HepG2 (cell line): ENCODE measurements around the gene RASAL1. TPM values are rescaled to one million over a fixed set of nuclear protein-coding genes. Genes with fewer than 3 reads are reported as not detected.

Experiments
- ATAC-seq: fragments of 200-7000 bp; cut with Tn5 transposase; 3 replicates; pipeline ENCODE4 v1.9.1; 2020; ENCODE audit warnings: mild to moderate bottlenecking, moderate library complexity
- BruUV-seq: library from RNA; stranded (reverse); fragments of 400-500 nt; replicated peaks from 2 replicates; lab custom pipeline; 2021; lab: Mats Ljungman, UMichigan
- CTCF ChIA-PET: fragments of 300-600 bp; formaldehyde crosslinking; extraction: SDS; loops from one replicate; lab custom pipeline; 2021; ENCODE audit warnings: low total read pairs, inconsistent platforms, low intra/inter-chr PET ratio; lab: Yijun Ruan, JAX
- POLR2A ChIA-PET: fragments of 350-600 bp; sonication (Branson Sonifier 250); formaldehyde crosslinking; loops from one replicate; lab custom pipeline; 2020; ENCODE audit warnings: antibody characterized with exemption, inconsistent platforms; lab: Yijun Ruan, JAX
- DNase-seq: peaks from one replicate; pipeline ENCODE4 v3.0.0-alpha.2; 2015; ENCODE audit warnings: low spot score
- FAIRE-seq: peaks from 3 replicates; lab custom pipeline; 2011; peaks lifted over from hg19 to GRCh38; lab: Jason Lieb, UNC
- H2AFZ ChIP-seq: one replicate; pipeline ENCODE4 v1.6.1; 2011; ENCODE audit warnings: low read length, inconsistent platforms
- H3K27ac ChIP-seq: fragments of 300-600 bp; 3 replicates; pipeline ENCODE4 v1.8.0; 2011; ENCODE audit warnings: mixed run types, mild to moderate bottlenecking, mixed read lengths, low read length, inconsistent platforms; ENCODE audit not compliant: insufficient read depth; ENCODE audit errors: extremely low read length
- H3K27me3 ChIP-seq, 2 experiments: fragments of 200-600 bp in 1 of 2; 2 replicates in 1 of 2; 3 replicates in 1 of 2; pipeline versions ENCODE4 v1.6.0 to v1.8.0; 2011; ENCODE audit warnings: low read length in 2 of 2, mild to moderate bottlenecking in 2 of 2, moderate library complexity in 2 of 2, inconsistent platforms in 1 of 2; ENCODE audit not compliant: insufficient read depth in 2 of 2, control insufficient read depth in 1 of 2
- H3K36me3 ChIP-seq, 2 experiments: fragments of 200-600 bp in 1 of 2; replicated peaks in 1 of 2; 2 replicates in 1 of 2; 3 replicates in 1 of 2; pipeline versions ENCODE4 v1.5.1 to v1.8.0; 2011; ENCODE audit warnings: low read length in 2 of 2, inconsistent platforms in 1 of 2; ENCODE audit not compliant: insufficient read depth in 2 of 2, control insufficient read depth in 1 of 2
- H3K4me1 ChIP-seq: 2 replicates; pipeline ENCODE4 v1.5.1; 2012; ENCODE audit warnings: low read length, inconsistent platforms; ENCODE audit not compliant: insufficient read depth
- H3K4me2 ChIP-seq: 2 replicates; pipeline ENCODE4 v1.6.0; 2011; ENCODE audit warnings: low read depth, low read length, inconsistent platforms
- H3K4me3 ChIP-seq, 3 experiments: fragments of 200-600 bp in 1 of 3; sonication (generic), shearing (Covaris generic) in 1 of 3; replicated peaks in 1 of 3; 2 replicates each; pipeline ENCODE4 v1.5.1; 2011 to 2016; ENCODE audit warnings: low read length in 3 of 3, inconsistent platforms in 2 of 3, low read depth in 2 of 3, mild to moderate bottlenecking in 2 of 3, control low read depth in 1 of 3, mixed read lengths in 1 of 3; ENCODE audit not compliant: insufficient read depth in 1 of 3
- H3K79me2 ChIP-seq: one replicate; pipeline ENCODE4 v1.6.1; 2011; ENCODE audit warnings: low read length, inconsistent platforms; ENCODE audit not compliant: insufficient read depth
- H3K9ac ChIP-seq: 2 replicates; pipeline ENCODE4 v1.6.0; 2011; ENCODE audit warnings: mild to moderate bottlenecking, low read depth, low read length, inconsistent platforms; ENCODE audit not compliant: insufficient read depth
- H3K9me3 ChIP-seq: 2 replicates; pipeline ENCODE4 v1.5.1; 2012; ENCODE audit warnings: mild to moderate bottlenecking, low read length
- H4K20me1 ChIP-seq: 2 replicates; pipeline ENCODE4 v1.6.0; 2011; ENCODE audit warnings: inconsistent platforms, mild to moderate bottlenecking, low read length, moderate library complexity; ENCODE audit not compliant: insufficient read depth
- IRF2 ChIP-seq: IDR thresholded peaks from 2 replicates; pipeline ENCODE4 v1.6.1; 2018; ENCODE audit warnings: missing genetic modification reagents, missing compliant biosample characterization
- KDM6A ChIP-seq: IDR thresholded peaks from 2 replicates; pipeline ENCODE4 v1.6.1; 2016; ENCODE audit warnings: low read depth
- MIER3 ChIP-seq: IDR thresholded peaks from 2 replicates; pipeline ENCODE4 v1.6.1; 2016; ENCODE audit warnings: missing compliant biosample characterization, borderline replicate concordance
- RCOR2 ChIP-seq: IDR thresholded peaks from 2 replicates; pipeline ENCODE4 v1.6.1; 2016; ENCODE audit warnings: missing biosample characterization, missing genetic modification reagents
- SP140L ChIP-seq: sonication (generic); formaldehyde crosslinking; IDR thresholded peaks from 2 replicates; pipeline ENCODE4 v1.4.0; 2020; ENCODE audit warnings: missing genetic modification reagents, borderline replicate concordance
- STAG1 ChIP-seq: sonication (generic); formaldehyde crosslinking; IDR thresholded peaks from 2 replicates; pipeline ENCODE4 v1.4.0; 2020; ENCODE audit warnings: missing genetic modification reagents
- THAP11 ChIP-seq: IDR thresholded peaks from 2 replicates; pipeline ENCODE4 v1.6.1; 2016; ENCODE audit warnings: missing biosample characterization, missing genetic modification reagents
- THYN1 ChIP-seq: sonication (generic); formaldehyde crosslinking; IDR thresholded peaks from 2 replicates; pipeline ENCODE4 v1.8.1; 2023; ENCODE audit warnings: low read depth, mild to moderate bottlenecking, moderate library complexity, missing genetic modification reagents, borderline replicate concordance
- ZNF550 ChIP-seq: sonication (generic); formaldehyde crosslinking; IDR thresholded peaks from 2 replicates; pipeline ENCODE4 v1.4.0; 2020; ENCODE audit warnings: mild to moderate bottlenecking, missing genetic modification reagents, borderline replicate concordance
- ZNF674 ChIP-seq: sonication (generic); formaldehyde crosslinking; IDR thresholded peaks from 2 replicates; pipeline ENCODE4 v1.5.0; 2020; ENCODE audit warnings: low read depth, mild to moderate bottlenecking, missing genetic modification reagents
- ZNF724P ChIP-seq: sonication (generic); formaldehyde crosslinking; IDR thresholded peaks from 2 replicates; pipeline ENCODE4 v1.8.0; 2022; ENCODE audit warnings: missing genetic modification reagents, borderline replicate concordance
- WGBS: methylation state at CpG from one replicate; pipeline ENCODE4 v1.1.6; 2017; ENCODE audit warnings: low lambda C conversion rate; 5-methylcytosine and 5-hydroxymethylcytosine counted together
- in situ Hi-C: cut with HindIII; loops from 2 replicates; pipeline ENCODE4 v1.10.0; 2017; ENCODE audit warnings: low pct_unique_long_range_greater_than_20kb; ENCODE audit not compliant: extremely low pct_ligation_motif_present
- intact Hi-C: fragments of 100-400 bp; cut with micrococcal nuclease; formaldehyde crosslinking; loops from one replicate; pipeline ENCODE4 v1.10.0; 2022; ENCODE audit not compliant: unreplicated experiment
- polyA plus RNA-seq, 8 experiments: library from polyadenylated mRNA; depleted of rRNA in 3 of 8; stranded (reverse) in 7 of 8; unstranded in 1 of 8; fragments of >200 nt; fragmentation: Illumina TruSeq in 4 of 8; extraction: Trizol in 4 of 8; gene quantifications; 2 replicates each; pipeline versions ENCODE4 v1.2.1 to v1.2.3, GENCODE V29; 2011 to 2016; ENCODE audit warnings: low read depth in 4 of 8, missing spikeins in 1 of 8, mixed read lengths in 1 of 8; ENCODE audit not compliant: insufficient read depth in 1 of 8
- total RNA-seq, 5 experiments: library from RNA; depleted of rRNA; stranded (reverse); fragments of >200 nt; fragmentation: Illumina TruSeq; extraction: Trizol; gene quantifications; 2 replicates each; pipeline ENCODE4 v1.2.3, GENCODE V29; 2016; ENCODE audit warnings: low read depth in 1 of 5
- TF ChIP-seq, protein P1 (sequence below): IDR thresholded peaks from 2 replicates; pipeline ENCODE4 v1.6.1; 2016
- TF ChIP-seq, protein P2 (sequence below): sonication (generic); formaldehyde crosslinking; IDR thresholded peaks from 2 replicates; pipeline ENCODE4 v1.4.0; 2020; ENCODE audit warnings: missing genetic modification reagents
- TF ChIP-seq, protein P3 (sequence below): IDR thresholded peaks from 2 replicates; pipeline ENCODE4 v1.6.1; 2016; ENCODE audit warnings: low read depth, borderline replicate concordance
- TF ChIP-seq, protein P4 (sequence below): sonication (generic); formaldehyde crosslinking; IDR thresholded peaks from 2 replicates; pipeline ENCODE4 v1.4.0; 2020; ENCODE audit warnings: mild to moderate bottlenecking, missing genetic modification reagents

The RASAL1 gene
- total and polyA plus RNA-seq, 2 of the 13 experiments (the other 11 are each of a cell fraction or from before 2014, with no cell fraction given), result not detected

DNA sequence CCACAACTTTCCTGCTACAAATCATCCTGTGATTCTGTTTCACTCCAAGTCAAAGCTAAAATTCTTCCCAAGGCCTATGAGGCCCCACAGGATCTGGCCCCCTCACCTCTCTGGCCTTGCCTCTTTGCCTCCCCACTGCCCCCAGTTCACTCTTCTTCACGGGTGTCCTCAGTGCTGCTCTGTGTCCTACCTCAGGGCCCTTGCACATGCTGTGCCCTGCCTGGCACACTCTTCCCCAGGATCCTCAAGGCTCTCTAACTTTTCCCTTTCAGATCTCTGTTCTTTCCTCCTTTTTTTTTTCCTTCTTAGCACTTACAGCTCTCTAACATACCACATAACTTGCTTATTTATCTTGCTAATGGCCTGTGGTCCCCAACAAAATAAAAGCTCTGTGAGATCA, 29.2 kb downstream of the RASAL1 start:
- H3K27me3 ChIP-seq, result no peaks in the 10 kb centered on the region; a peak in 1 of 5 replicates
- 0% methylated on average over 1 of the region's 1 CpG for WGBS
- CTCF ChIA-PET, result no interaction called here
- no TSS peak for BruUV-seq
- no peaks in the 10 kb centered on the region for H3K9me3 ChIP-seq
- no peak overlapping the region for H2AFZ ChIP-seq
- H3K27ac ChIP-seq, result no peak overlapping the region
- no peak overlapping the region for H3K4me3 ChIP-seq
- FAIRE-seq (no peak), ATAC-seq (no peak), DNase-seq (no peak)
- POLR2A ChIA-PET, result no interaction called here
- H3K9ac ChIP-seq, result no peak overlapping the region
- H3K4me2 ChIP-seq, result no peak overlapping the region
- no peaks in the 10 kb centered on the region for H4K20me1 ChIP-seq
- in situ Hi-C loops (no loop called here), intact Hi-C loops (no loop called here)
- no peaks in the 10 kb centered on the region for H3K4me1 ChIP-seq
- no peaks in the 10 kb centered on the region for H3K36me3 ChIP-seq
- TF ChIP-seq THYN1 (CRISPR knock-in tag) (no peak), ZNF550 (CRISPR knock-in tag) (no peak), STAG1 (no peak), SP140L (CRISPR knock-in tag) (no peak), KDM6A (no peak), MIER3 (CRISPR knock-in tag) (no peak)
- TF ChIP-seq, protein P1, sequence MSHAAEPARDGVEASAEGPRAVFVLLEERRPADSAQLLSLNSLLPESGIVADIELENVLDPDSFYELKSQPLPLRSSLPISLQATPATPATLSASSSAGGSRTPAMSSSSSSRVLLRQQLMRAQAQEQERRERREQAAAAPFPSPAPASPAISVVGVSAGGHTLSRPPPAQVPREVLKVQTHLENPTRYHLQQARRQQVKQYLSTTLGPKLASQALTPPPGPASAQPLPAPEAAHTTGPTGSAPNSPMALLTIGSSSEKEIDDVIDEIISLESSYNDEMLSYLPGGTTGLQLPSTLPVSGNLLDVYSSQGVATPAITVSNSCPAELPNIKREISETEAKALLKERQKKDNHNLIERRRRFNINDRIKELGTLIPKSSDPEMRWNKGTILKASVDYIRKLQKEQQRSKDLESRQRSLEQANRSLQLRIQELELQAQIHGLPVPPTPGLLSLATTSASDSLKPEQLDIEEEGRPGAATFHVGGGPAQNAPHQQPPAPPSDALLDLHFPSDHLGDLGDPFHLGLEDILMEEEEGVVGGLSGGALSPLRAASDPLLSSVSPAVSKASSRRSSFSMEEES (CRISPR knock-in tag), result no peak
- no peaks in the 10 kb centered on the region for H3K79me2 ChIP-seq

DNA sequence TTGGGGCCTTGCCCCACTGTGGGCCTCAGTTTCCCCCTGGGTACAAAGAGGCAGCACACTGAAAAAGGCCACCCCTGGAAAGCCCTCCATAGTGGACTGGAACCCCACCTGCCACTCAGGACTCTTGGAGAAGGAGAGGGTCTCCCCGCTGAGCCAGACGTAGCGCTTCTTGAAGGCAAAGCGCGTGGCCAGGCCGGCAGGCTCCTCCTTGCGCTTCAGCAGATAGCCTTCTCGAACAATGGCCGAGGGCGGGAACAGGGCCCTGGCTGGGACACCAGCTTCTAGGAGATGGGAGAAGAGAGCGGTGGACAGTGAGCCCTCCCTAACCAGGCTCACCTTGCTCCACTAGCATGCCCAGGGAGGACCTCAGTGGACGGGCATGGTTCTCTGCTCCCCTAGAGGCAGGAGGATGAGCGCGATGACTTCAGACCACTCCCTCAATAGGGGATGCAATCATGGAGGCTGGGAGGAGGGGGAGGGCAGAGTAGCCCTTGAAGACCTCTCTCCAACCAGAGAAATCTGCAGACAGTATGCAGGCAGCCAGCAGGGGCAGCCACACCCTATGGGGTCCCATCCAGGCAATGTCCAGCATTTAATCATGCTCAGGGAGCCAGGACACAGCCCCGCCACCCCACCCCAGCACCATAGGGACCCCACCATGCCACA, 29.8 kb downstream of the RASAL1 start:
- Histone ChIP-seq H4K20me1 (no peaks in the 10 kb centered on the region), H3K27ac (no peak overlapping the region), H3K4me3 (no peak overlapping the region), H2AFZ (no peak overlapping the region), H3K9ac (no peak overlapping the region), H3K79me2 (no peaks in the 10 kb centered on the region), H3K4me2 (no peak overlapping the region), H3K9me3 (no peaks in the 10 kb centered on the region), H3K36me3 (no peaks in the 10 kb centered on the region), H3K4me1 (no peaks in the 10 kb centered on the region), H3K27me3 (no peaks in the 10 kb centered on the region; a peak in 1 of 5 replicates)
- intact Hi-C loops, result no loop called here
- peak; percentile 19; the same call in 1 of the 3 replicates for ATAC-seq
- WGBS, result no CpG with 5 or more reads among the region's 15 CpGs
- FAIRE-seq, result no peak
- DNase-seq, result no peak
- no TSS peak for BruUV-seq
- CTCF ChIA-PET, result no interaction called here
- POLR2A ChIA-PET, result no interaction called here
- in situ Hi-C loops, result no loop called here
- TF ChIP-seq IRF2 (CRISPR knock-in tag), result no peak
- TF ChIP-seq, protein P2, sequence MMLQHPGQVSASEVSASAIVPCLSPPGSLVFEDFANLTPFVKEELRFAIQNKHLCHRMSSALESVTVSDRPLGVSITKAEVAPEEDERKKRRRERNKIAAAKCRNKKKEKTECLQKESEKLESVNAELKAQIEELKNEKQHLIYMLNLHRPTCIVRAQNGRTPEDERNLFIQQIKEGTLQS (CRISPR knock-in tag), result no peak
- TF ChIP-seq, protein P3, sequence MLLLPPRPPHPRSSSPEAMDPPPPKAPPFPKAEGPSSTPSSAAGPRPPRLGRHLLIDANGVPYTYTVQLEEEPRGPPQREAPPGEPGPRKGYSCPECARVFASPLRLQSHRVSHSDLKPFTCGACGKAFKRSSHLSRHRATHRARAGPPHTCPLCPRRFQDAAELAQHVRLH (CRISPR knock-in tag), result no peak
- no peak for TF ChIP-seq ZNF674
- TF ChIP-seq, protein P4, sequence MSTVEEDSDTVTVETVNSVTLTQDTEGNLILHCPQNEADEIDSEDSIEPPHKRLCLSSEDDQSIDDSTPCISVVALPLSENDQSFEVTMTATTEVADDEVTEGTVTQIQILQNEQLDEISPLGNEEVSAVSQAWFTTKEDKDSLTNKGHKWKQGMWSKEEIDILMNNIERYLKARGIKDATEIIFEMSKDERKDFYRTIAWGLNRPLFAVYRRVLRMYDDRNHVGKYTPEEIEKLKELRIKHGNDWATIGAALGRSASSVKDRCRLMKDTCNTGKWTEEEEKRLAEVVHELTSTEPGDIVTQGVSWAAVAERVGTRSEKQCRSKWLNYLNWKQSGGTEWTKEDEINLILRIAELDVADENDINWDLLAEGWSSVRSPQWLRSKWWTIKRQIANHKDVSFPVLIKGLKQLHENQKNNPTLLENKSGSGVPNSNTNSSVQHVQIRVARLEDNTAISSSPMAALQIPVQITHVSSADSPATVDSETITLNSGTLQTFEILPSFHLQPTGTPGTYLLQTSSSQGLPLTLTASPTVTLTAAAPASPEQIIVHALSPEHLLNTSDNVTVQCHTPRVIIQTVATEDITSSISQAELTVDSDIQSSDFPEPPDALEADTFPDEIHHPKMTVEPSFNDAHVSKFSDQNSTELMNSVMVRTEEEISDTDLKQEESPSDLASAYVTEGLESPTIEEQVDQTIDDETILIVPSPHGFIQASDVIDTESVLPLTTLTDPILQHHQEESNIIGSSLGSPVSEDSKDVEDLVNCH (CRISPR knock-in tag), result no peak
- TF ChIP-seq THAP11, result no peak
- no peak for TF ChIP-seq ZNF724P (CRISPR knock-in tag)
- TF ChIP-seq RCOR2 (CRISPR knock-in tag), result no peak
